Adrenal gland (tissue), 5 donors: ENCODE data around the gene SLITRK2.

Source experiments
- POLR2A ChIP-seq, 2 donors: fragments of 450-650 bp; IDR thresholded peaks; one replicate each; pipeline ENCODE4 v1.6.1; 2017; ENCODE audit warnings: antibody characterized with exemption in 2 of 2, mild to moderate bottlenecking in 2 of 2, moderate library complexity in 1 of 2
- TF ChIP-seq, protein P1 (sequence below), 6 experiments: fragments of 450-650 bp in 4 of 6; fragments of 200-600 bp in 2 of 6; sonication (generic) in 1 of 6; IDR thresholded peaks; 1 replicate in 5 of 6; 2 replicates in 1 of 6; pipeline versions ENCODE4 v1.5.1 to v1.8.0; 2016 to 2021; ENCODE audit warnings: antibody characterized with exemption in 6 of 6, mild to moderate bottlenecking in 2 of 6, moderate library complexity in 1 of 6
- donor health status: DM: no; HTN: no; CAD: no.

DNA sequence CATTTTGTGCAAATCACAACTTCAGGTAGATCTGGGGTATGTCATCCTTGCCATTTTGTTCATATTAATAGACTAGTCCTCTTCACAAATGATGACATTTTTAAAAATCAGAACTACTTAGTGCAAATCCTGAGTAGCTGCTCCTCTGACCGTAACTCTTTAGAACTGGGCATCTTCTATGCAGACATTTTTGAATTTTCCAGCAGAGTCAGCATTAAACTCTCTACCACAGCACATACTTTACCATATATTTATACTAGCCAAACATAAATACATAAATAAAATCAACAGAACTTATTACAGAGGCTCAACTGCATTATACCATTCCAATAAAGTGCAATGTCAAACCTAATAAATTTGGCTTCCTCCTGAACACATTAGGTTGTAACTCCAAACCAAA lies 4.5 kb upstream of the SLITRK2 start:
- TF ChIP-seq, protein P1, sequence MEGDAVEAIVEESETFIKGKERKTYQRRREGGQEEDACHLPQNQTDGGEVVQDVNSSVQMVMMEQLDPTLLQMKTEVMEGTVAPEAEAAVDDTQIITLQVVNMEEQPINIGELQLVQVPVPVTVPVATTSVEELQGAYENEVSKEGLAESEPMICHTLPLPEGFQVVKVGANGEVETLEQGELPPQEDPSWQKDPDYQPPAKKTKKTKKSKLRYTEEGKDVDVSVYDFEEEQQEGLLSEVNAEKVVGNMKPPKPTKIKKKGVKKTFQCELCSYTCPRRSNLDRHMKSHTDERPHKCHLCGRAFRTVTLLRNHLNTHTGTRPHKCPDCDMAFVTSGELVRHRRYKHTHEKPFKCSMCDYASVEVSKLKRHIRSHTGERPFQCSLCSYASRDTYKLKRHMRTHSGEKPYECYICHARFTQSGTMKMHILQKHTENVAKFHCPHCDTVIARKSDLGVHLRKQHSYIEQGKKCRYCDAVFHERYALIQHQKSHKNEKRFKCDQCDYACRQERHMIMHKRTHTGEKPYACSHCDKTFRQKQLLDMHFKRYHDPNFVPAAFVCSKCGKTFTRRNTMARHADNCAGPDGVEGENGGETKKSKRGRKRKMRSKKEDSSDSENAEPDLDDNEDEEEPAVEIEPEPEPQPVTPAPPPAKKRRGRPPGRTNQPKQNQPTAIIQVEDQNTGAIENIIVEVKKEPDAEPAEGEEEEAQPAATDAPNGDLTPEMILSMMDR (IDR thresholded peaks at IDR 0.05), result no peak
- no peak for TF ChIP-seq POLR2A (IDR thresholded peaks at IDR 0.05)
